Measurements from ENCODE around the gene MSX2.

GRCh38 chr5:174767670-174768069, 43.3 kb downstream of the MSX2 start:
- TF ChIP-seq EZH2 (IDR thresholded peaks at IDR 0.05): no peak
- no peak for TF ChIP-seq POLR2AphosphoS5 (IDR thresholded peaks at IDR 0.05; ENCODE audit: borderline replicate concordance, low read depth, low read length)
